Spinal cord (tissue), 10 donors: ENCODE results near the gene RAD17. TPM values are rescaled to one million over a fixed set of nuclear protein-coding genes. Genes with fewer than 3 reads are reported as not detected.
"Not testable (repeated sequence)": the region's sequence is repeated elsewhere in the genome, so short reads cannot be mapped to it uniquely, and the experiment has no call there.

Source experiments
- DNase-seq, 6 donors: peaks; one replicate each; pipeline versions ENCODE4 v3.0.0 to v3.0.0-alpha.2; 2013 to 2015; ENCODE audit warnings: low spot score in 6 of 6, low read depth in 4 of 6
- H3K27ac ChIP-seq: one replicate; pipeline ENCODE4 v1.5.1; 2013; ENCODE audit warnings: low read depth, low read length, control low read depth
- H3K27me3 ChIP-seq: one replicate; pipeline ENCODE4 v1.6.1; 2013; ENCODE audit warnings: low read length; ENCODE audit not compliant: control insufficient read depth, insufficient read depth
- H3K36me3 ChIP-seq: one replicate; pipeline ENCODE4 v1.6.1; 2013; ENCODE audit warnings: low read length; ENCODE audit not compliant: control insufficient read depth, insufficient read depth
- H3K4me1 ChIP-seq: one replicate; pipeline ENCODE4 v1.6.1; 2013; ENCODE audit warnings: low read length; ENCODE audit not compliant: control insufficient read depth, insufficient read depth
- H3K4me3 ChIP-seq: one replicate; pipeline ENCODE4 v1.5.1; 2013; ENCODE audit warnings: low read depth, low read length, control low read depth
- H3K9me3 ChIP-seq: one replicate; pipeline ENCODE4 v1.6.1; 2013; ENCODE audit warnings: low read length; ENCODE audit not compliant: control insufficient read depth, insufficient read depth
- WGBS: methylation state at CpG from one replicate; pipeline ENCODE4 v1.1.5; 2013; ENCODE audit warnings: missing lambda C conversion rate; ENCODE audit not compliant: insufficient coverage; 5-methylcytosine and 5-hydroxymethylcytosine counted together
- long read RNA-seq, 4 donors: transcript quantifications; one replicate each; lab custom pipeline, GENCODE V29; 2026
- polyA plus RNA-seq, 2 donors: library from polyadenylated mRNA; unstranded; fragments of 120-200 nt; gene quantifications; one replicate each; pipeline ENCODE4 v1.2.1, GENCODE V29; 2013; ENCODE audit not compliant: insufficient read length in 2 of 2
- total RNA-seq, 2 donors: library from RNA; depleted of rRNA in 1 of 2; stranded (reverse); fragments of 120-200 nt in 1 of 2; fragments of >200 nt in 1 of 2; gene quantifications; one replicate each; pipeline versions ENCODE4 v1.2.3 to v1.2.4, GENCODE V29; 2013 to 2014
- donor health status: healthy.

RAD17 gene
- total RNA-seq (10 to 100 TPM; 27.6 to 31.6 TPM), polyA plus RNA-seq (10 to 100 TPM; 25.8 to 28.9 TPM)
- long read RNA-seq, donor 1, partial matches to known transcripts: 0 of 1 reads
- long read RNA-seq, donor 1, other reads (novel, unspliced or antisense): 0 of 1 reads
- long read RNA-seq, donor 2: 0 reads
- long read RNA-seq, donor 3, partial matches to known transcripts: 0 of 1 reads
- long read RNA-seq, donor 3, other reads (novel, unspliced or antisense): 0 of 1 reads
- long read RNA-seq, donor 4, partial matches to known transcripts: 0 of 3 reads
- long read RNA-seq, donor 4, other reads (novel, unspliced or antisense): 0 of 3 reads

GRCh38 chr5:69369340-69370121, at the start of gene RAD17, which contains the start of the genes AK6 and TAF9:
RAD17 (plus strand) TSS chr5:69369818; CDS start chr5:69372209, 2,391 bp downstream.
AK6 (minus strand) TSS chr5:69369520; CDS start chr5:69369490, 30 bp downstream.
TAF9 (minus strand) TSS chr5:69369520; CDS start chr5:69365737, 3,783 bp downstream.
- WGBS: under 1% methylated on average over 58 of the region's 66 CpGs
- peaks cover 4% of the 10 kb centered on the region for H3K36me3 ChIP-seq
- no peaks in the 10 kb centered on the region for H3K9me3 ChIP-seq
- H3K4me3 ChIP-seq: peak within 1 kb of the TSS; percentile 89
- peak; percentile 82 to 97 (median 90) for DNase-seq
- peaks cover 8% of the 10 kb centered on the region for H3K4me1 ChIP-seq
- no peaks in the 10 kb centered on the region for H3K27me3 ChIP-seq
- H3K27ac ChIP-seq: peak within 1 kb of the TSS; percentile 90

GRCh38 chr5:69326365-69326764, 43.3 kb upstream of the RAD17 start:
- Histone ChIP-seq H3K4me3 (no peak overlapping the region), H3K36me3 (no peaks in the 10 kb centered on the region), H3K4me1 (no peaks in the 10 kb centered on the region), H3K27ac (no peak overlapping the region), H3K9me3 (no peaks in the 10 kb centered on the region), H3K27me3 (no peaks in the 10 kb centered on the region)
- no peak for DNase-seq
- WGBS: no CpG with 5 or more reads among the region's 1 CpG

GRCh38 chr5:69329905-69330489, 39.6 kb upstream of the RAD17 start:
- Histone ChIP-seq H3K4me3 (no peak overlapping the region), H3K9me3 (no peaks in the 10 kb centered on the region), H3K27me3 (no peaks in the 10 kb centered on the region), H3K27ac (no peak overlapping the region), H3K36me3 (no peaks in the 10 kb centered on the region), H3K4me1 (peaks cover 14% of the 10 kb centered on the region)
- 96% methylated on average over 9 of the region's 9 CpGs for WGBS
- DNase-seq: no peak

GRCh38 chr5:69331528-69332445, 37.8 kb upstream of the RAD17 start:
- peaks cover 14% of the 10 kb centered on the region for H3K4me1 ChIP-seq
- H3K27ac ChIP-seq: no peak overlapping the region
- WGBS: 61% methylated on average over 7 of the region's 11 CpGs
- no peaks in the 10 kb centered on the region for H3K36me3 ChIP-seq
- no peaks in the 10 kb centered on the region for H3K9me3 ChIP-seq
- DNase-seq: peak in 2 of 6 donors; percentile 1
- peak overlapping the region; percentile 74 for H3K4me3 ChIP-seq
- H3K27me3 ChIP-seq: no peaks in the 10 kb centered on the region

- not testable (repeated sequence) for H3K4me3 ChIP-seq, H3K27ac ChIP-seq, H3K36me3 ChIP-seq, H3K9me3 ChIP-seq, H3K27me3 ChIP-seq, DNase-seq
- H3K4me1 ChIP-seq: peaks cover 14% of the 10 kb centered on the region
- WGBS: 93% methylated on average over 15 of the region's 25 CpGs
These were observed 35.8 kb upstream of the RAD17 start for GRCh38 chr5:69333668-69334315.

DNA sequence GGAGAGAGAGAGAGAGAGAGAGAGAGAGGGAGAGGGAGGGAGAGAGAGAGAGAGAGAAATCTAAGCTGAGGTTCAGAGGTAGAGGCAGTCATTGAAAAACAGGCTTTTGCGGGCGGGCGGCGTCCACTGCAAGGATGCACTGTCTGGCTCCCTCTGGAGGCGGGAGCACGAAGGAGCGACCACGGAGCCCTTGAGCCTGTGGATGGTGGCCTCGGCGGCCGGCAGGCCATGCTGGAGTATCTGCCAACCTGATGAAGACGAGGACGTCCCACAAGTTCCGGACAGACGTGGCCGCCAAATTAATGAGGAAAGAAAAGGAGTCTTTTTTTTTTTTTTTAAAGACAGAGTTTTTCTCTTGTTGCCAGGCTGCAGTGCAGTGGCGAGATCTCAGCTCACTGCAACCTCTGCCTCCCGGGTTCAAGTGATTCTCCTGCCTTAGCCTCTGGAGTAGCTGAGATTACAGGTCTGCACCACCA, 34.8 kb upstream of the RAD17 start:
- peak in 5 of 6 donors; percentile 44 to 87 (median 57) for DNase-seq
- H3K4me1 ChIP-seq: peaks cover 14% of the 10 kb centered on the region
- H3K4me3 ChIP-seq: no peak overlapping the region
- H3K27ac ChIP-seq: no peak overlapping the region
- H3K36me3 ChIP-seq: no peaks in the 10 kb centered on the region
- WGBS: 3% methylated on average over 16 of the region's 18 CpGs
- H3K27me3 ChIP-seq: no peaks in the 10 kb centered on the region
- no peaks in the 10 kb centered on the region for H3K9me3 ChIP-seq

DNA sequence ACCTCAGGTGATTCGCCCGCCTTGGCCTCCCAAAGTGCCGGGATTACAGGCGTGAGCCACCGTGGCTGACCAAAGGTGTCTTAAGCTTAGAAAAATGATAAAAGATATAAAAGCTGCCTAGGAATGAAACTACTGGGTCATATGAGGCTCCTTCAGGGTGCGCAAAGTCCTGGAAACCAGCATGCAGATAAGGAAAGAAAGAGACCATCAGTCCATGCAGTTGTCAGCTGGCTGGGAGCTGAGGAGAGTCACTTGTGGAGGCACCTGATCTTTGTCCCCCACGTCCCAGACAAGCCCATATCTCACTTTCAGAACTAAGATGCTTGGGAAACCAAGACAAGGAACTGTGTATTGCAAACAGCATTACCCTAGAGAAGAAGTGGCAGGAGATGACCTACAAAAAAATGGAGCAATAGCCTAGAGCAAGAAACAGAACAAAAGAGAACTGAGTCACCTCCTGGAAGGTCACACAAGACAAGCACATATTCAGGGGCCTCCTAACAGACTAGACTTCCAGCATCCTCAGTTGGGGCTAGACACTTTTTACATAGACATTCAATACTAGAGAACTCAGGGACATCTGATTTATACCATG, 34.2 kb upstream of the RAD17 start:
- Histone ChIP-seq H3K4me3 (no peak overlapping the region), H3K36me3 (no peaks in the 10 kb centered on the region), H3K27ac (no peak overlapping the region), H3K9me3 (no peaks in the 10 kb centered on the region), H3K27me3 (no peaks in the 10 kb centered on the region), H3K4me1 (peaks cover 14% of the 10 kb centered on the region)
- no peak for DNase-seq
- 93% methylated on average over 6 of the region's 7 CpGs for WGBS

- Histone ChIP-seq H3K27me3 (no peaks in the 10 kb centered on the region), H3K36me3 (no peaks in the 10 kb centered on the region), H3K4me1 (no peaks in the 10 kb centered on the region), H3K9me3 (no peaks in the 10 kb centered on the region), H3K27ac (no peak overlapping the region), H3K4me3 (no peak overlapping the region)
- 100% methylated on average over 2 of the region's 4 CpGs for WGBS
- no peak for DNase-seq
These were observed 28.0 kb upstream of the RAD17 start for GRCh38 chr5:69341520-69342161.
